C4-2B (cell line): ENCODE data around the gene AOC1.

Experiments
- H3K27ac ChIP-seq: fragments of 450-650 bp; 2 replicates; pipeline ENCODE4 v1.5.1; 2017
- ZFX ChIP-seq: fragments of 450-650 bp; IDR thresholded peaks from 2 replicates; pipeline ENCODE4 v1.6.1; 2017
- TF ChIP-seq, protein P1 (sequence below): fragments of 450-650 bp; conservative IDR thresholded peaks from 2 replicates; pipeline ENCODE4 v1.5.1; 2017; ENCODE audit warnings: mild to moderate bottlenecking

AOC1 gene

DNA sequence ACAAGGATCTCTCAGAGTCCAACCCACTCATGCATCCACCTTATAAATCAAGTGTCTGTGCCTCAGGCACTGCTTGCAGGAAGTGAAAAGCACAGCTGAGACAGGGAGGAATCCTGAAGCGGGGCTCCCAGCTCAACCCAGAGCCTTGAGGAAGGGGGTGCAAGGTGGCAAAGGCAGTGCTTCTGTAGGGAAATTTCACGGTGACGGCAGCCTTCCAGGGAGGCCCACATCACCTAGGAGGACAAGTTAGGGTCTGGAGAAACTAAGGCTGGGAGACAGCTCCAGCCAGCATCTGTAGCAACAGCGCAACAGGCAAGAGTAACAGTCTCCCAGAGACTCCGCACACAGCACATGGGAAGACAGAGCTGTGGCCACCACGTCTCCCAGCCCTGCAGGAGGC lies 2.7 kb downstream of the AOC1 start:
- no peak overlapping the region for H3K27ac ChIP-seq
- TF ChIP-seq, protein P1, sequence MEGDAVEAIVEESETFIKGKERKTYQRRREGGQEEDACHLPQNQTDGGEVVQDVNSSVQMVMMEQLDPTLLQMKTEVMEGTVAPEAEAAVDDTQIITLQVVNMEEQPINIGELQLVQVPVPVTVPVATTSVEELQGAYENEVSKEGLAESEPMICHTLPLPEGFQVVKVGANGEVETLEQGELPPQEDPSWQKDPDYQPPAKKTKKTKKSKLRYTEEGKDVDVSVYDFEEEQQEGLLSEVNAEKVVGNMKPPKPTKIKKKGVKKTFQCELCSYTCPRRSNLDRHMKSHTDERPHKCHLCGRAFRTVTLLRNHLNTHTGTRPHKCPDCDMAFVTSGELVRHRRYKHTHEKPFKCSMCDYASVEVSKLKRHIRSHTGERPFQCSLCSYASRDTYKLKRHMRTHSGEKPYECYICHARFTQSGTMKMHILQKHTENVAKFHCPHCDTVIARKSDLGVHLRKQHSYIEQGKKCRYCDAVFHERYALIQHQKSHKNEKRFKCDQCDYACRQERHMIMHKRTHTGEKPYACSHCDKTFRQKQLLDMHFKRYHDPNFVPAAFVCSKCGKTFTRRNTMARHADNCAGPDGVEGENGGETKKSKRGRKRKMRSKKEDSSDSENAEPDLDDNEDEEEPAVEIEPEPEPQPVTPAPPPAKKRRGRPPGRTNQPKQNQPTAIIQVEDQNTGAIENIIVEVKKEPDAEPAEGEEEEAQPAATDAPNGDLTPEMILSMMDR = no peak
- no peak for TF ChIP-seq ZFX

DNA sequence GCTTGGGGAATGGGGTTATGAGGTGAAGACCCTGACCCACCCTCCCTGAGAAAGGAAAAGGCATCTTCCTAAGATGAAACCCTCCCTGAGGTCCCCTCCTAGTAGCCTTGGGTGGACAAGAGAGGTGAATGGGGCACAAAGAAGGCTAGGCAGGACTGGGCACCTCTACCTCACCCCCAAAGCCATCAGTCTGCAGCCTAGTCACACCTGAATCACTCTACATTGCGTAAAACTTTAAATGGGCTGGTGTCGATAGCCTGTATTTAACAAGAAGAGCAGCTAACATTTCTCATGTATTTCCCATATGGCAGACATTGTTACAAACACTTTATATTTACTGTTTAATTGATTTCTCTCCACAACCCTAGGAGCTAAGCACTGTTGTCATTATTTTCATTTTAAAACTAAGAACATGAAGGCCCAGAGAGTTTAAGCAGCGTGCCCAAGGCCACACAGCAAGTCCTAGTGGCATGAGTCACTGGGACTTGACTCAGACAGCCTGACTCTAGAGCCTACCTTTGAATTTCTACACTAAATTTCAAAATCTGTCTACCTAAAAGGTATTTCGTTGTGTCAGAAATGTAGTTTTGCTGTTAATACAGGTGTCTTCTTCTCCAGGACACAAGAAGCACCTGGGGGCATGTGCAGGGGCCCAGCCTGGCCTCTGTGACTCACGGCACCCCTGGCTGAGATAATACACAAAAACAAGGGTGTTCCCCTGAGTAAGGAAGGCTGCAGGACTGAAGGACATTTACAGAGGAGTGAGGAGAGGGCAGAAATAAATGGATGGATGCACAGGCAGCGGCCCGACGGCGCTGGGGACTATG lies 3.4 kb downstream of the AOC1 start:
- TF ChIP-seq, protein P1 = no peak
- TF ChIP-seq ZFX = no peak
- H3K27ac ChIP-seq = no peak overlapping the region

DNA sequence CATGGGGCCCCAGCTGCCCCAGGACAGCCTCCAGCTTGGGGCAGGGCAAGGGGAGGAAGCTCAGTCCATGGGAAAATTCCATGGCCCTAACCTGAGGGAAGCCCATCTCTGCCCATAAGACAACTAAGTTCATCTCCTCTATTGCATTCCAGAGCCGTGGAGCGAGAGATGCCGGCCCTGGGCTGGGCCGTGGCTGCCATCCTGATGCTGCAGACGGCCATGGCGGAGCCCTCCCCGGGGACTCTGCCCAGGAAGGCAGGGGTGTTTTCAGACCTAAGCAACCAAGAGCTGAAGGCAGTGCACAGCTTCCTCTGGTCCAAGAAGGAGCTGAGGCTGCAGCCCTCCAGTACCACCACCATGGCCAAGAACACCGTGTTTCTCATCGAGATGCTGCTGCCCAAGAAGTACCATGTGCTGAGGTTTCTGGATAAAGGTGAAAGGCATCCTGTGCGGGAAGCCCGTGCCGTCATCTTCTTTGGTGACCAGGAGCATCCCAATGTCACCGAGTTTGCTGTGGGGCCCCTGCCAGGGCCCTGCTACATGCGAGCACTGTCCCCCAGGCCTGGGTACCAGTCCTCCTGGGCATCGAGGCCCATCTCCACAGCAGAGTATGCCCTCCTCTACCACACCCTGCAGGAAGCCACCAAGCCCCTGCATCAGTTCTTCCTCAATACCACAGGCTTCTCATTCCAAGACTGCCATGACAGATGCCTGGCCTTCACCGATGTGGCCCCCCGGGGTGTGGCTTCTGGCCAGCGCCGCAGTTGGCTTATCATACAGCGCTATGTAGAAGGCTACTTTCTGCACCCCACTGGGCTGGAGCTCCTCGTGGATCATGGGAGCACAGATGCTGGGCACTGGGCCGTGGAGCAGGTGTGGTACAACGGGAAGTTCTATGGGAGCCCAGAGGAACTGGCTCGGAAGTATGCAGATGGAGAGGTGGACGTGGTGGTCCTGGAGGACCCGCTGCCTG lies 4.3 kb downstream of the AOC1 start:
- no peak overlapping the region for H3K27ac ChIP-seq
- TF ChIP-seq ZFX = no peak
- TF ChIP-seq, protein P1 = no peak

DNA sequence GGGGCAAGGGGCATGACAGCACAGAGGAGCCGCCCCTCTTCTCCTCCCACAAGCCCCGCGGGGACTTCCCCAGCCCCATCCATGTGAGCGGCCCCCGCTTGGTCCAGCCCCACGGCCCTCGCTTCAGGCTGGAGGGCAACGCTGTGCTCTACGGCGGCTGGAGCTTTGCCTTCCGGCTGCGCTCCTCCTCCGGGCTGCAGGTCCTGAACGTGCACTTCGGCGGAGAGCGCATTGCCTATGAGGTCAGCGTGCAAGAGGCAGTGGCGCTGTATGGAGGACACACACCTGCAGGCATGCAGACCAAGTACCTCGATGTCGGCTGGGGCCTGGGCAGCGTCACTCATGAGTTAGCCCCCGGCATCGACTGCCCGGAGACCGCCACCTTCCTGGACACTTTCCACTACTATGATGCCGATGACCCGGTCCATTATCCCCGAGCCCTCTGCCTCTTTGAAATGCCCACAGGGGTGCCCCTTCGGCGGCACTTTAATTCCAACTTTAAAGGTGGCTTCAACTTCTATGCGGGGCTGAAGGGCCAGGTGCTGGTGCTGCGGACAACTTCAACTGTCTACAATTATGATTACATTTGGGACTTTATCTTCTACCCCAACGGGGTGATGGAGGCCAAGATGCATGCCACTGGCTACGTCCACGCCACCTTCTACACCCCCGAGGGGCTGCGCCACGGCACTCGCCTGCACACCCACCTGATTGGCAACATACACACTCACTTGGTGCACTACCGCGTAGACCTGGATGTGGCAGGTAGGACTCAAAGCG lies 5.1 kb downstream of the AOC1 start:
- TF ChIP-seq, protein P1 = no peak
- no peak for TF ChIP-seq ZFX
- H3K27ac ChIP-seq = no peak overlapping the region

DNA sequence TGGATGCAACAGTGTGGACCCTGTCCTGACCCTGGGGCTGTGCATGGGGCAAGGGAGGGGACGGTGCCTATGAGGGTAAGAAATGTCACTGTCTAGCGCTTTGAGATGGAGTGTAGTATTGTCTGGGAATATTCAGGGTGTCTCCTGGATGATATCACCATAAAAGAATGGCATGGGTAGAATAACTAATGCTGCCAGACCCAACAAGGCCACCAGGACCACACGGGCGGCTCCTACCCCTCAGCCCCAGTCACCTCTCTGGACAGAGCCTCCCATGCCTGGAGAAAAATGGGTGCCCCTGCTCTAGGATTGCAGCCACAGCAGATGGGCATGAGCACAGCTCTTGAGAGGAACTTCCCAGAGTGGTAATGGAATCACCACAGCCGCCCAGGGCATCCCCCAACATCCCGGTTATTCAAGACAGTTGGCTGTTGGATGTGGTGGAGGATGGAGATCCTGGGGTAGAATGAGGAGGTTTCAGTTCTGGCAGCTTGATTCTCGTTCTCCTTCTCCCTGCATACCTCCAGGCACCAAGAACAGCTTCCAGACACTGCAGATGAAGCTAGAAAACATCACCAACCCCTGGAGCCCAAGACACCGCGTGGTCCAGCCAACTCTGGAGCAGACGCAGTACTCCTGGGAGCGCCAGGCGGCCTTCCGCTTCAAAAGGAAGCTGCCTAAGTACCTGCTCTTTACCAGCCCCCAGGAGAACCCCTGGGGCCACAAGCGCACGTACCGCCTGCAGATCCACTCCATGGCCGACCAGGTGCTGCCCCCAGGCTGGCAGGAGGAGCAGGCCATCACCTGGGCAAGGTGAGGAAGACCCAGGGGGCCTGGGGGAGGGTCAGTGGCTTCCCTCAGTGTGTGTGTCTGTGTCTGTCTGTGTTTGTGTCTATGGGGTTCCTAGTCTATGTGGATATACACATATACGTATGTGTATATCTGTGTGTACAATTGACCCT lies 6.2 kb downstream of the AOC1 start:
- TF ChIP-seq, protein P1 = no peak
- no peak for TF ChIP-seq ZFX
- no peak overlapping the region for H3K27ac ChIP-seq

DNA sequence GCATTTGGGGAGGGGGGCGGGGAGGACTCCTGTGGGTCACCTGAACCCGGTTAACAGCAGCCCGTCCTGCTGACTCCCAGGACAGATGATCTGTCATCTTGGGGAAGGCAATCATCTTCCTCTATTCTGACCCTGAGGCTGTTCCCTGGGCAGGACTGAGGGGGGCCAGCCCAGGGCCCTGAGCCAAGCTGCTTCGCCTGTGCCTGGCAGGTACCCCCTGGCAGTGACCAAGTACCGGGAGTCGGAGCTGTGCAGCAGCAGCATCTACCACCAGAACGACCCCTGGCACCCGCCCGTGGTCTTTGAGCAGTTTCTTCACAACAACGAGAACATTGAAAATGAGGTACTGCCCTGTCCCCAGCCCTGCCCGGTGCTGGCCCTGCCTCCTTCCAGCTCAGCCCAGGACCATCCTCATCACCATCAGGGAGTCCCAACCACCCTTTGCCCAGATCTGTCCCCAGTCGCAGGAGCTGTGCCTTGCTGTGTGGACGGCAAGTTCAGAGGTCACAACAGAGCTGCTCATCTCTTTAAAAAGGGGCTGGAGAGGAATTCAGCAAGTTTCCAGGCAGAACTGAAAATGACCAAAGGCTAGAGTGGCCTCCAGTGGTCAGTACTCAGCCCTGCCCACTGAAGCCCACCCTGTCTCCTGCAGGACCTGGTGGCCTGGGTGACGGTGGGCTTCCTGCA lies 8.1 kb downstream of the AOC1 start:
- TF ChIP-seq, protein P1 = no peak
- TF ChIP-seq ZFX = no peak
- H3K27ac ChIP-seq = no peak overlapping the region
